Progenitor cell of endocrine pancreas (in vitro differentiated cells): Measurements from ENCODE around the gene RAPGEF3. TPM values are rescaled to one million over a fixed set of nuclear protein-coding genes. Genes with fewer than 3 reads are reported as not detected.

Source experiments
- DNase-seq: peaks from one replicate; pipeline ENCODE4 v3.0.0; 2021; ENCODE audit warnings: low spot score; ENCODE audit not compliant: unreplicated experiment
- H3K27ac Mint-ChIP-seq: 2 replicates; pipeline ENCODE4 v1.8.0; 2021; ENCODE audit warnings: mild to moderate bottlenecking, moderate library complexity, mixed read lengths
- H3K27me3 Mint-ChIP-seq: 2 replicates; pipeline ENCODE4 v1.8.0; 2021; ENCODE audit warnings: mixed read lengths
- H3K36me3 Mint-ChIP-seq: 2 replicates; pipeline ENCODE4 v1.8.0; 2022; ENCODE audit warnings: mixed read lengths; ENCODE audit not compliant: insufficient read depth
- H3K4me1 Mint-ChIP-seq: 2 replicates; pipeline ENCODE4 v1.8.0; 2021; ENCODE audit warnings: low read depth, mixed read lengths
- H3K4me3 Mint-ChIP-seq: 2 replicates; pipeline ENCODE4 v1.8.0; 2021; ENCODE audit warnings: low read depth, mild to moderate bottlenecking, moderate library complexity, mixed read lengths
- H3K9me3 Mint-ChIP-seq: 2 replicates; pipeline ENCODE4 v1.8.0; 2021; ENCODE audit warnings: low read depth, mixed read lengths
- total RNA-seq: library from RNA; stranded (reverse); gene quantifications from 2 replicates; pipeline ENCODE4 v1.2.1, GENCODE V29; 2021
- TF ChIP-seq, protein P1 (sequence below): fragments of 200-600 bp; sonication (generic); IDR thresholded peaks from one replicate; pipeline ENCODE4 v1.5.0; 2021; ENCODE audit warnings: antibody characterized with exemption, mild to moderate bottlenecking; ENCODE audit not compliant: unreplicated experiment

Gene RAPGEF3
- total RNA-seq, 1 donor from 2014 or later = 1.7 TPM

DNA sequence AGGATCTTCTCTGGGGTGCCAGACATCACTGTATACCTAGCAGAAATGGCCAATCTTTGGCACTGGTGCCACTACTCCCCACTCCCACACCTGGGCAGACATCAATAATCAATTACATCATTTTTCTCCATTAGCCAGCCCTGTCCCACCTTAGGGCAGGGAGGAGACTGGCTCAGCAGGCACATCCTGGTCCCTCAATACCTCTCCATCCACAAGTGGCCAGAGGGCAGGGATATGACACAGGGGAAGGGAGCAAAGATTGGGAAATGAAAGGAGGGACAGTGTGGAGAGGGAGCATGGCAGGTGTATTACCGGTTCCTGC, 10.2 kb downstream of the RAPGEF3 start:
- TF ChIP-seq, protein P1, sequence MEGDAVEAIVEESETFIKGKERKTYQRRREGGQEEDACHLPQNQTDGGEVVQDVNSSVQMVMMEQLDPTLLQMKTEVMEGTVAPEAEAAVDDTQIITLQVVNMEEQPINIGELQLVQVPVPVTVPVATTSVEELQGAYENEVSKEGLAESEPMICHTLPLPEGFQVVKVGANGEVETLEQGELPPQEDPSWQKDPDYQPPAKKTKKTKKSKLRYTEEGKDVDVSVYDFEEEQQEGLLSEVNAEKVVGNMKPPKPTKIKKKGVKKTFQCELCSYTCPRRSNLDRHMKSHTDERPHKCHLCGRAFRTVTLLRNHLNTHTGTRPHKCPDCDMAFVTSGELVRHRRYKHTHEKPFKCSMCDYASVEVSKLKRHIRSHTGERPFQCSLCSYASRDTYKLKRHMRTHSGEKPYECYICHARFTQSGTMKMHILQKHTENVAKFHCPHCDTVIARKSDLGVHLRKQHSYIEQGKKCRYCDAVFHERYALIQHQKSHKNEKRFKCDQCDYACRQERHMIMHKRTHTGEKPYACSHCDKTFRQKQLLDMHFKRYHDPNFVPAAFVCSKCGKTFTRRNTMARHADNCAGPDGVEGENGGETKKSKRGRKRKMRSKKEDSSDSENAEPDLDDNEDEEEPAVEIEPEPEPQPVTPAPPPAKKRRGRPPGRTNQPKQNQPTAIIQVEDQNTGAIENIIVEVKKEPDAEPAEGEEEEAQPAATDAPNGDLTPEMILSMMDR = no peak
- Mint-ChIP-seq H3K27me3 (peaks cover 23% of the 10 kb centered on the region), H3K36me3 (no peaks in the 10 kb centered on the region), H3K27ac (no peak overlapping the region), H3K4me1 (peaks cover 11% of the 10 kb centered on the region), H3K4me3 (no peak overlapping the region), H3K9me3 (no peaks in the 10 kb centered on the region)
- DNase-seq = no peak

DNA sequence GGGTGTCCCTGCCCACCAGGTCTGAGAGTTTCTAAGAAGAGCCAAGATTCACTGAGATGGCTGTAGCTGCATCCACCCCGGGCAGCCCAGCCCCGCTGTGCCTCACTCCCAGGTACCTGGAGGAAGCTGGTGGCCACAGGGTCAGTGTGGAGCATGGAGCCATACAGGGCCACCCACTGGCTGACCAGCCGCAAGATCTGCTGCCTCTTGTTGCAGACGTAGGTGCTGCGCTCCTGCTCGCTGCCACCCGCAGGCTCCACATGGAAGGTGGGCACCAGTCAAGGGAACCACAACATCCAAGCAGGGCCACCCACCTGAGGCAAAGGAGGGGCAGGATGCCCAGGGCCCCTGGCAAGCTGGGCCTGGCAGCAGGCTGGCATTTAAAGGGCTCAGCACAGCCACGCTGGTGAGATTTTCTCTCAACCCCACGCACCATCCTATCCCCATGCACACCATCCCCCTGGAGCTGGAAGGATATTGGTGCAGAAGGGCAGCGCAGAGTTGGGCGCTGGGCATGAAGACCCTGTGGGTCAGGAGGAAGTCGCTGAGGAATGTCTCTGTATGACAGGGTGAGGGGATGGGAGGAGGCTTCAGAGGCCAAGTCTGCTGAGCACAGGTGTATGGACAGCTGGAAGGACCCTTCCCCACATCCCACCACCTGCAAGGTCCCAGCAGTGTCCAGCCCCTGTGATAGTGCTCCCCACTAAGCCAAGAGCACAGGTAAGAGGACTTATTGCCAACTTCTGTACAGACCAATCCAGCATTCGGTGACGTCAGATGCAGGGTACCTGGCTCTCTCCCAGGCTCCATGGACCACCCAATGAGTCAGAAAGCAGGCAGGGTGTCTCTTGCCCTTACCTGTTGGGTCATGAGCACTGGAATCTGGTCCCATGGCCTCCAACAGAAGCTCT, 10.8 kb downstream of the RAPGEF3 start:
- no peak overlapping the region for H3K4me3 Mint-ChIP-seq
- H3K9me3 Mint-ChIP-seq = no peaks in the 10 kb centered on the region
- no peak for DNase-seq
- H3K27ac Mint-ChIP-seq = no peak overlapping the region
- H3K4me1 Mint-ChIP-seq = peaks cover 8% of the 10 kb centered on the region
- peaks cover 29% of the 10 kb centered on the region for H3K27me3 Mint-ChIP-seq
- H3K36me3 Mint-ChIP-seq = no peaks in the 10 kb centered on the region
- TF ChIP-seq, protein P1 = no peak

DNA sequence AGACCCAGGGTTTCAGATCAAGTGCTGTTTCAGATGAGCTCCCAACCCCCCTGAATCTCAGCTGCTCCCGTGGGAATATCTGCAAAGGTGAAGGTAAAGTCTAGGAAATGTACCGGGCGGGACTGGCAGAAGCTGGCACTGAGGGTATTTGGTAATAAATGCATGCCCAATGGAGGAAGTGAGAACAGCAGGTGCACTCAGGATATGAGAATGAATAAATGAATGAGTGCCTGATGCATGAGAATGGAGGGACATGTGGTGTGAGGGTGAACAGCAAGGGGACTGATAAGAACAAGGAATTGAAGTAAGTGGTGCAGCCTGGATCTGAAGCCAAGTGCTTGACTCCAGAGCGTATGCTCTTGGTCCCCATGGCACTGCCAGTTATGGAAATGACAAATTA, 11.6 kb downstream of the RAPGEF3 start:
- H3K9me3 Mint-ChIP-seq = no peaks in the 10 kb centered on the region
- no peak overlapping the region for H3K4me3 Mint-ChIP-seq
- TF ChIP-seq, protein P1 = no peak
- no peak overlapping the region for H3K27ac Mint-ChIP-seq
- H3K36me3 Mint-ChIP-seq = no peaks in the 10 kb centered on the region
- no peak for DNase-seq
- peaks cover 30% of the 10 kb centered on the region for H3K27me3 Mint-ChIP-seq
- peaks cover 8% of the 10 kb centered on the region for H3K4me1 Mint-ChIP-seq

DNA sequence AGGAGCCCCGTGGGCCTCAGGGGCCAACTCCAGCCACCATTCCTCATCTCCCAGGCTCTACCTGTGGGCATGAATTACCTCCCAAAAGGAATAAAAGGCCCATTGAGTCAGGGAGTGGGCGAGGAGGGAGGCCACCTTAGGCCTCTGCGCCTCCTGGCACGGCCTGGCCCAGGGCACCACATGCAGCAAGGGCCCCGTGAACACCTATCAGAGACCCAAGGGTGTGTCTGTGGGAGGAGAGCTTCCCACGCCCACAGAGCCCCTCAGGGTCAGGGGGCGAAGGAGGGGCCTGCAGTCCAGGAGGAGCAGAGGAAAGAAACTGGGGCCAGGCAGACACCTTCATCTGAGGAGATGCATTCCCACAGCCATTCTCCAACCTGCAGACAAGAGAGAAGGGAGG, 12.2 kb downstream of the RAPGEF3 start:
- TF ChIP-seq, protein P1 = no peak
- H3K4me3 Mint-ChIP-seq = no peak overlapping the region
- no peak for DNase-seq
- no peaks in the 10 kb centered on the region for H3K36me3 Mint-ChIP-seq
- H3K4me1 Mint-ChIP-seq = peaks cover 8% of the 10 kb centered on the region
- H3K9me3 Mint-ChIP-seq = no peaks in the 10 kb centered on the region
- H3K27ac Mint-ChIP-seq = no peak overlapping the region
- H3K27me3 Mint-ChIP-seq = peaks cover 30% of the 10 kb centered on the region

DNA sequence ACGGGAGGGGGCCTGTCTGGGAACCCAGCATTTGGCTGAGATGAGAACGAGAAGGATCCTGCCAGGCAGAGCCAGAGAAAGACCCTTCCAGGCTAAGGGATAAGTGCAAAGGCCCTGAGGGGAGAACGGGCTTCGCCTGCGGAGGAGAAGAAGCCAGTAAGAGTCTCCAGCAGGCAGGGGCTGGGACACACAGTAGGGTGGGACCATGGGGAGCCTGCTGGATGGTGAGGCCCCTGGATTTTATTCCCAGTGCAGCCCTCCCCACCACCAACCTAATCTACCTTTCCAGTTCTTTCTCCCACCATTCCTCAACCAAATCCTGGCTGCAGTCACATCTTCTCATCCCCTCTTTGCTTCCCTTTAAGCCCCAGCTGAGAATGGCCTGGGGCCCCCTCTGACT, 12.6 kb downstream of the RAPGEF3 start:
- Mint-ChIP-seq H3K27me3 (peaks cover 30% of the 10 kb centered on the region), H3K9me3 (no peaks in the 10 kb centered on the region), H3K4me3 (no peak overlapping the region), H3K36me3 (no peaks in the 10 kb centered on the region), H3K4me1 (peaks cover 10% of the 10 kb centered on the region), H3K27ac (no peak overlapping the region)
- TF ChIP-seq, protein P1 = no peak
- DNase-seq = no peak
